HG02588 (cell line): Measurements from ENCODE around the gene APP.
"Not testable (repeated sequence)": the region's sequence is repeated elsewhere in the genome, so short reads cannot be mapped to it uniquely, and the experiment has no call there.

Source experiments
- ATAC-seq: cut with Tn5 transposase; IDR thresholded peaks from one replicate; pipeline ENCODE4 v1.9.1; 2021; ENCODE audit warnings: mild to moderate bottlenecking, moderate library complexity; ENCODE audit not compliant: unreplicated experiment

The APP gene

DNA sequence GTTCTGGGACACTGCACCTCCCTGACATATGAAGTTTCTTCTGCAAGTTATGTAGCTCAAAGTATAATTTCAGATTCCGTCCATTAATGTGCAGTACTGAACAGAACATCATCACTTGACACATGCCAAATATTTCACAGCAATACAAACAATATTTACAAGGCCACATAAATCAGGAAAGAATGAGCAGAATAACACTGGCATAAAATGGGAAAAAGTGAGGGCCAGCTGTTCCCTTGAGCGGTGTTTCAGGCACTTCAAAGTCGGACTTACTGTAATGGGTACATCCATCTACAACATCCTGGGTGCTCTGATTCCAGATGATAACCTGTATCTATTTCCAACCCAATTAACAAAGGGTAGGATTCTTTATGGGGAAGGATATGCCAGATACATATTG, 217.4 kb downstream of the APP start:
- ATAC-seq: no peak

DNA sequence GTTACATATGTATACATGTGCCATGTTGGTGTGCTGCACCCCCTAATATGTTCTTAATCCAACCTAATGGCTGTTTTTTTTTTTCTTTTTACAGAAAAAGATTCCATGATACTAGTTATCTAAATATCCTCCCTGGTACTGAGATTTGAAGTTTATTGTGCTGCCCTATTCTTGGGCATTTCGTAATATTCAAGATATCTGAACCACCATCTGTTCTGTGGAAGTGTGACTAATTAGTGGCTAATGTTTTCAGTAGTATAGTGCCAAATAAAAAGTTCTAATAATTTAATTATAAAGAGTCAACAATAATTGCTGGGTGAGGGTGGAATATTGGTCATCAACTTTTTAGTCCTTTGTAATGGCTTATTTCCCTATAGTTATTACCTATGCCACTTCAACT, 218.3 kb downstream of the APP start:
- ATAC-seq: no peak

DNA sequence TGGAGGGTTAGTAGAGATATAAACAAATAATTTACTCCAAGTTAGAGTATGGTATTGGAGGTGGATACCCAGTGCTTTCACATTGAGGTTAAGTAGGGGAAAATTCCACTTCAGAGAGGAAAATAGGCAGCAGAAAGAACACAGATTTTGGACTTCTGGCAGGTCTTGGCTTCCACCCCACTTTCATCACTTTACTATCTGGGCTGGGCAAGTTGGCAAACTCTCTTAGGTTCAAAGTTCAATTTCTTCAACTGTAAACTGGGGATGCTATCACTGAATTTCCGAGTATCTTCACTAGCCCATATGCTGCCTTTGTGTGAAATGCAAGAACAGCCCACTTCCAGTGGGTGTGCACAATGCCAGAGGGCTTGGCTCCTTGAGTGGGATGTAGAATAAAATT, 220.9 kb downstream of the APP start:
- ATAC-seq: no peak

DNA sequence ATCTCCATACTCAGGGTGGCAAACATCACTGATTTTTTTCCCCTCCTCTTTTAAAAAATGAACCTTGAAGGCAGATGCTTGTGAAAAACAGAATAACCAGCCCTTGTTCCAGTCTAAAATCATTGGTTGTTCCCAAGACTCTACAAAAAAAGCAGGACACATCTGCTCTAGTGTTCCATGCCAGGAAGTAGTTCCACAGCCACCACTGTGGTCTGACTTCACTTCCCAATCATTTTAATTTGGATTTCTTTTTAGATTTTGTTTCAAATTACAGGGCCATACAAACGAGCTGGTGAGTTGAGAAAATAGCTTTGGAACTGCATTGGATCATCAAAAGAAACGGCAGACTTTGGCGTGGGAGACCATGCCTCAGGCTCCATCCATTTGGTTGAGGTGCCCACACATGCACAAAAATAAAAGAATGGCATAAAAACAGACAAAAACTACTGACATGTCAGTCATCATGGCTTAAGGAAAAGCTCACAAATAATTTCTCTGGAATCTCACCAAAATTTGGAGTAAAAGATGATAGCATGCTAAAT, 225.8 kb downstream of the APP start:
- ATAC-seq: no peak

DNA sequence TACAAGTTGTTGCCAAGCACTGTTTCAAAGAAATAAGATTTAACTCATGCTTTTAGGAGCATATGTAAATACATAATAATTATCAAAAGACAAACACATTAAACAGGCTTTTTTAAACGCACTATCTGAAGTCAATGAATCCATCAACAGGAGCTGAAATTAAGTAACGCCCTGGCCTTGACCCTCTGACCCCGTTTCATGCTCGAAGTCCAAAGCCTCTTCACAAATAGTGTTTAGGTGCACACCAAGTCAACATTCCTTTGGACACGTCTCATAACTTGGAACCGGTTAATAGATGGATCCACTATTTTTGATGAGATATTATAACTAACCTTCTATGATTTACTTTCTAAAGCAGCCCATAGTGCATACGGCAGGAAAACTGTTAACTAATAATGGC, 226.5 kb downstream of the APP start:
- no peak for ATAC-seq

DNA sequence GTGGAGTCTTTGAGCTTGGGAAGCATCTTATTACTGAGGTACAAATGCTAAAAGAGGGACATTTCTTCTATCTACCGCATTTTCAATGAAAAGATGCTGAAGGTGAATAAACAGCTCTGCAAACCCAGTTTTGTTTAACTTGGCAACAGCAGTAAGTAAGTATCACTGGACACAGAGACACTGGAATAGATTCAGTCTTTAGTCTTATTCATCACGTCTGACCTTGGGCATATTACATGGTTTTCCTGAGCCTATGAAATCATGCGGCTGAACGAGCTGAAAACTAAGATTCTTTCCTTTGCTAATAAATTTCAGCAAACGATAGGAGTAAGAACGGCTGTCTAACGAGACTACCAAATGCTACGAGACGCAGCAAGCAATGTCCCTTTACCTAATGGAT, 228.4 kb downstream of the APP start:
- no peak for ATAC-seq

DNA sequence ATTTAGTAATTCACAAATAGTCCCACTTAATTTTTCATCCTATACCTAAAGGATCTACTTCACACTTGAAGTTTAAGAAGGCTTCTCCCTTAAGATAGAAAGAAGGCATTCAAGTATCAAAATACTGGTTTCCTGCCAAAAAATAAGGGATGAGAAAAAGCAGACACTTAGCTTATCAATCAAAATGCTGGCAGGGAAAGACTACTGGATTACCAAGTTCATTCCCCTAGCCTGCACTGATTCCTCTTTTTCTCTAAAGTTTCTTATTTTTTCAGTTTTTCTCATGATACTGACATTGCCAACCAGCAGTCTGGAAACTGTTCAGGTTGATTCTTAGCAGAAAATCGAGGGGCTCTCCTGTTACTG, 231.2 kb downstream of the APP start:
- no peak for ATAC-seq

DNA sequence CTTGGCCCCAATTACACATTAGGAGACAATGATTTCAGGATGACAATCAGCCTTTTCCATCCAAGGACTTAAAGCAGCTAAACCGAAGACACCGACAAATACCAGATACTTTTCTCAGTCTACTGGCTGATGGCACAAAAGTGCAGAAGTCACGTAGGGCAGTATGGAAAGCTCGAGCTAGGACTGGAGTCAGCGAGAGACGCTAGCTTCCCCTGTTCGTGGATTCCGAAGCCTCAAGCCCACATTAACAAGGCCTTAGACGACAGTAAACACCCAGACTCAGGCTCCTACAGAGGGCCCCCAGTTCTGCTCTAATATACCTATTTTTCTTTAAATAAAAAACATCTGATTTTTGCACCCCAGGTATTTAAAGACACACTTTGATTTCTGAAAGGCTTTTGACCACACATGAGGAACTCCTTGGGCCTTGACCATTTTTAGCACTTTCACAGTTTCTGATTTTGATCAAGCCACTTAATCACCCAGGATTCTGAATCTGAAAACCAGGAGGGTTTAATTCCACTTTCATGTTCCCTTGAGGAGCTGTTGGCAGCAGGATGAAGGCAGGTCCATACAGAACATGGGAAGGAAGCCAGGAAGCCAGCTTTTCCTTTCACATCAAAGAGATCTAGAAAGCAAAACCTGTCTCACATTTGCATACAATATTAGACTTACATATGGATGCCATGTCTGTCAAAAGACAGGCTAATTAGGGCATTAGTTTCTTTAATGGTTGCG, 231.7 kb downstream of the APP start:
- no peak for ATAC-seq

DNA sequence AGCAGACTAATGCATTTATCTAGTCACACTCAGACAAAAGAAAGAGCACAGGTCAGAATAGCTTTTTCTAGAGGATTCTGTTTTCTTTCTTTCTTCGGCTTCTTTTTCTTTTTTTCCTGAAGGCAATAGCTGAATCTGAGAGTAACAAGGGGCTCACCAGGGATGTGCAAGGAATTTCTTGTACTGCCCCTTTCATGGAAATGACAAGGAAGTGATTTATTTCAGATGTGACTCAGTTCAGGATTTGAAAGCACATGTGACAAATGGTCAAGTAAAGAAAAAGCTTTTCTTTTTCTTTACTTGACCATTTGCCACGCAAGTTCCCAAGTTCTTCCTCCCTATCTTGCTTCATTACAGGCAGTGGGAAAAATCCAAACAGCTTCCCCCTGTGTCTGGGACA, 233.8 kb downstream of the APP start:
- ATAC-seq: no peak

DNA sequence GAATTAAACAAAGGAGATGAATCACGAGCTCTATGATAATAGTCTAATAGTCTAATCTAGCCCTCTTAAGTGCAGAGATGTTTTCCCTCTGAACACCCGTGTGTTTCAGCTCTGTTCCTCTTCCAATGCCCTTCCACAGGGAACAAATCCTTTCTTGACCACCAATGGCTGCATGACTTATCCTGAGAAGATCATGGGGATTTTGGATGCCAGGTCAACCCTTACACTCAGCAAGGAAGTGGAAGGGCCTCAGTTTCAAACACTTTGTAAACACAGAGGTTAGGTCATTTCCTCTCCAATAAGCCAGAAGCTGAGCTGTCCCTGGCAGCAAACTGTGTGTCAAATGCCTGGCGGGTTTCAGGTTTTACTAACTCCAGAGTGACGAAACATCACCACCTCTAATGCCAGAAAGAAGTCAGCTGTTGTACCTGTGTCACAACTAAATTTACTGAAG, 235.8 kb downstream of the APP start:
- no peak for ATAC-seq

DNA sequence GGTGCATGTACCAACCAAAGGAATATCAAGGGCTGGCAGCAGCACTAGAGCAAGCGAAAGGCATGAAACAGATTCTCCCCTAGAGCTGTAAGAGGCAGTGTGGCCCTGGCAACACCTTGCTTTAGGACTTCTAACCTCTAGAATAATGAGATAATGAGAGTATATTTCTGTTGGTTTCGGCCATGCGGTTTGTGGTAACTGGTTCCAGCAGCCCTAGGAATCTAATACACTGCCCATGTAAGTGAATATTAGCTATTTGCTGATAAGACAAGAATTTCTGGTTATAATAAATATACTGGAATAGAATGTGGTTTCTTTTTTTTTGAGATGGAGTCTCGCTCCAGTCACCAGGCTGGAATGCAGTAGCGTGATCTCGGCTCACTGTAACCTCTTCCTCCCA, 236.4 kb downstream of the APP start:
- no peak for ATAC-seq

DNA sequence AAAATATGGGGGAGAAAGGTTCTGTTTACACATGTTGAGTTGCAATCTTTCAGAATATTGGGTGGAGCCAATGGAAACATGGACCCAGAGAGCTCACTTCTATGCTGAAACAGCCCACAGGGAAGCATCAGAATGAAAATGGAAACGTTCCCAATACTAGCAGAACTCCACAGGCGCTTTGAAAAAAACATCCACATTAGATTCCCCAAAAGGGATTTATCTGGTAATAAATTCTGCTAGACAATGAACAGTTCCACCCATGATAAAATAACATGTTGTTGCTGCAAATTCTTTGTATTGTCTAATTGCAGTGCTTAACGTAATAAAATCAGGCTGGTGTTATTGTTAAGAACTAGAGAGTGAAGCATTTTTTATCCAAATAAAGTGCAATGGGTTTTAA, 238.8 kb downstream of the APP start:
- ATAC-seq: no peak

DNA sequence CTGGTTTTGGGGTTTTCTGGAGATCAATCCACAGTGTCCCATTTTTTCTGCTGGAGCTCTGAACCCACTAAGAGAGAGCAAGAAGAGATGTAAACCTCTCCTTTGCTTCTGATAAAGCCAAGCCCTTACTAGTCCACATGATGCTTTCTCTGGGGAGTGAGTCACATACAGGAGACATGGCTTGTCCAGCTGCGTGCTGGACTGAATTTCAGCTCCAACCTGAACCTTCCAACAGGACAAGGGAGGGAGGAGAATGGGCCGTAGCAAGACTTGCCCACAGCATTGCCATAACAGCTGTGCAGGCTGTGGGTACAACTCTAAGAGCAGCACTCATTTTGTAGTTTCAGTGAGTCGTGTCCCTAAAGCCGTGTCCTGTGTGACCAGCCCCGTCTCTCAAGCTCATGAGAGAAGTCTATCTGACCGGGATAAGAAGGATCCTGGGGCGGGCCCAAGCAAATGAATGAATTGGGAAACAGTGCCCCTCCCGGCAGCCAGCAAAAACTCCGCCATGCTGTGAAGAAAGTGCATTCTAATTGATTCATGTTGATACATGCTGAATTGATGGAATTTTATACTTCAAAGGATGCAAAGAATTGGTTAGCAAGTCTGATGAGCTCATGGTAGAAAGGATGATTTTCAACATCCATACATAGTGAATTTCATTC, 240.6 kb downstream of the APP start:
- no peak for ATAC-seq

DNA sequence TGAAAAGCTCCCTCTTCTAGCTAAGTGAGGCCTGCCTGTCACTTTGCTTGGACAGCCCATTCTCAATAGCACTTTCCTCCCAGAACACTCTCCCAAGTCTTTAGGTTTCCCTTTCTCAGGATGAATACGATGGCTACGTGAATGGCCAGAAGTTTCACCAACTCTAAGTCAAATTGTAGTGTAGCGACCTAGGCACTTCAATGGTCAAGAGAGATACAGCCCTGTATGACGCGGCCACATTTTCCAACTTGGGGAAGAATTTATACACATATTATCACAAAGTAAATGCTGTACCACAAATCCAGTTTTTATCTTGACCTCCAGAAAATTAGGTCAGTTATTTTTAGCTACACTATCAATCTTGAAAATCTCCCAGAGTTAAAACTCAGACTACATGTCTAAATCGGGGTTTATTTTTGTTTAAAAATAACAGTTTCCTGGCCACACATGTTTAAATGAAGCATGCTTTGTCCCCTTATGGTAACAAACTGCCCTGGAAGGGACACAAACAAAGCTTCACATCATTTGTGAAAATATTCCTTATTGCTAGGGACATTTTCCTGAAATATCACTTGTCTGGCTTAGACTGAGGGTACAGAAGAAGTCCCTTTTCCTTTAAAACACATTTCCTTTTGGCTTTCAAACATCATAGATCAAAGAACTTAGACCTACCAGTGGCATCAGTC, 243.2 kb downstream of the APP start:
- ATAC-seq: no peak

DNA sequence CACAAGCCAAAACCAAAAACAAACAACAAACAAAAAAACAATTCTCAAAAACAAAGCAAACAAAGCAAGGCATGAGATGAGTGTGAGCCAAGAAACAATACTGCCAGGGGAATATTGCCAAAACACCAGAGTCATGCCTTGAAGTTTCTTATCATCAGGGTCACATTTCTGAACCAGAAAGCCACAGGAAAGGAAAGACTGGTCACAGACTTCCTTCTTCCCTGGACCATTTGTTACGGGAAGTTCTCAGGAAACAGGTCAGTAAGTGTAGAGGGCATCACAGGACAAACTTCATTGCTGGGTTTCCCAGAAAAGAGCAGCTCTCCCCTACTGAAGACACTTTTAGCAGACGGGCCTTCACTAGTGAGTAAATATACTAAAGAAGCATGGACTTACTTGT, 244.6 kb downstream of the APP start:
- ATAC-seq: no peak

DNA sequence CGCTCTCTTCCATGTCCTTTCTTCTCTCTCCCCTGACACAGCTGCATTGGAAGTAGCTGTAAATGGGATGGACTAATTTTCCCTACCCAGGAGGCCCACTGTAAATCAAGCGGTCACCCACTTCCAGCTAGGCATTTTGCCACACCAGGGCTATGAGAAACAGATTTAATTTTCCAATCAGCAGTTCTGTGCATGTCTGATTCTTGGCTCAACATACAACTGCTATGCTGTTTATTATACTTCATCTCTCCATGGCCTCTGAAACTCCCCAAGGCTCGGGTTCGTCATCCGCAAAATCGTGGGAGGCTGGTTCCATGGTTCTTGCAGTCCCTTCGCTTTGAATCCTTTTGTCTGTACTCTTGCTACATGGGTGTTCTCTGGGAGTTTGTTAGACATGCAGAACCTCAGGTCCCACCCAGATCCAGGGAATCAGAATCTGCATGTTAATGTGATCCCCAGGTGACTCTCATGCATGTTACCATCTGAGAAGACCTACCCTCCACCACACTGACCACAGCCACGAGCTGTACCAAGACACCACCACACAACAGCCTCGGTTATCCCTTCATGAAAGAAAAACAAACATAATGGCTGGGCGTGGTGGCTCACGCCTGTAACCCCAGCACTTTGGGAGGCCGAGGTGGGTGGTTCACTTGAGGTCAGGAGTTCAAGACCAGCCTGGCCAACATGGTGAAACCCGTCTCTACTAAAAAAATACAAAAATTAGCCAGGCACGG, 245.3 kb downstream of the APP start:
- ATAC-seq: no peak

DNA sequence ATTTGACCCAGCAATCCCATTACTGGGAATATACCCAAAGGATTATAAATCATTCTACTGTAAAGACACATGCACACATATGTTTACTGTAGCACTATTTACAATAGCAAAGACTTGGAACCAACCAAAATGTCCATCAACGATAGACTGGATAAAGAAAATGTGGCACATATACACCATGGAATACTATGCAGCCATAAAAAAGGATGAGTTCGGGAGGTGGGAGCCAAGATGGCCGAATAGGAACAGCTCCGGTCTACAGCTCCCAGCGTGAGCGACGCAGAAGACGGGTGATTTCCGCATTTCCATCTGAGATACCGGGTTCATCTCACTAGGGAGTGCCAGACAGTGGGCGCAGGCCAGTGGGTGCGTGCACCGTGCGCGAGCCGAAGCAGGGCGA, 252.4 kb downstream of the APP start:
- not testable (repeated sequence) for ATAC-seq

DNA sequence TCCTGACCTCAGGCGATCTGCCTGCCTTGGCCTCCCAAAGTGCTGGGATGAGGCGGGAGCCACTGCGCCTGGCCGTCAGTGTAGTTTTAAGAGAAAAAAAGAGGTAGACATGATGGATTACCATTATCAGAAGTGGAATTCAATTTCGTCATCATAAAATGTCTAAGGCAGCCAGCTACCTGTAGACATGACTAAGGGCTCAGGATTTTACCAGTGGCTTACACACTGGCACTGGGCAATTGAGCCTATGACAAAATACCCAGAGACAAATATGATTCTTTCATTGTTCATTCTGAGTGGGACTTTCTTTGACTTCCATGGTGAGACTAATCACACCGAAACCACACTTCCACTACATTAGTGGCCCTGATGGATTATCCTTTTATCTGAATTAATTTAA, 254.3 kb downstream of the APP start:
- ATAC-seq: no peak

DNA sequence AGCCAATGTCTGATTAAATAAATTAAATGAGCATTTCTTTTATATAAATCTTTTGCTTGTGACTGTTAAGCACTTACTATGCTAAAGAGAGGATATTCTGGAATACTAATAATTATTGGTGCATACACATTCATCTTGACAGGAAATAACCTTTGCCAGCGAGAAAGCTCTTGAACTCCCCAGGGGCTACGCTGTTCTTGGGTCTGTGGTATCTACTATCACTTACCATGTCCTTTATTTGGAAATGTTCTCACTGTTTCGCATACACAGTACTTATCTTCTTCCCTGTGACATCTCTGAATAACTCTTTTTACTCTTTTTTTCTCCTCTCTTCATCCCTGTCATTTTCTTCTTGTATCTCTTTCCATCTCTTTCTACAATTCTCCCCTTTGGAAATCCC, 257.1 kb downstream of the APP start:
- no peak for ATAC-seq

DNA sequence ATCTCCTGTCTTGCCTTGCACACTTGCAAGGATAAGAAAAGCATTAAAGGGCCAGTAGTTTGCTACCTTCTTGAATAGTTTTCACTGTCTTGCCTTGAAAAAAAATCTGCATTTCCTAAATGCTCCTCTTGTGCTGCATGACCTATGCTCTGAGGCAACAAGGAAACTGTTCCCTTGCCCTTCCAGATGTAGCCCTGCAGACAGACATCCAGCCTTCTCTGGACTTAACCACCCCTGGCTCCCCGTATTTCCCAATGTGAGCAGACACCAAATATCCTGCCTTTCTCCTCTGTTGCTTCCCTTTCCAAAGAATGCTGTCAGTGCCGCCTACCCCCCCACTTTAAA, 258.2 kb downstream of the APP start:
- no peak for ATAC-seq

DNA sequence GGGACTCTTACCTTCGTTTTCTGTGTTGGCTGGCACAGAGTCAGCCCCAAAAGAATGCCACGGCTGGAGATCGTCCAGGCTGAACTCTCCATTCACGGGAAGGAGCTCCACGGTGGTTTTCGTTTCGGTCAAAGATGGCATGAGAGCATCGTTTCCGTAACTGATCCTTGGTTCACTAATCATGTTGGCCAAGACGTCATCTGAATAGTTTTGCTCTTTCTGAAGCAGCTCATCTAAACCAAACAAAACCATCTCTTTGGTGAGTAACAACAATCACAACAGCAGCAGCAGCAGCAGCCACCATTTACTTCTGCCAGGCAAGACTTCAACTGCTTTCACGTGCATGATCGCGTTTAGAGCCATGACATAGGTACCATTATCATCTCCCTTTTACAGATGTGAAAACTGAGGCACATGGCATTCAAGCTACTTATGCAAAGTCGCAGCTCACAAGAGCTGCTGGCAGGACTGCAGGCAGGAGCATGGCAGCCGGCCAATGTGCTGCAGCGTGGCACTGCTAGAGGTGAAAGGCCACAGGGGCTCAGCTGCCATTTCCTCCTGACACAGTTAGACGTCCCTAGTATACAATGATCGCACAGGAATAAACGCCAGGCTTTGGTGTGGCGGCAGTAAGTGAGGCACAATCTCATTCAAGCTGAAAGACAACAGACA, 258.7 kb downstream of the APP start:
- no peak for ATAC-seq
